ENCODE results near the gene GGA1. TPM values are rescaled to one million over a fixed set of nuclear protein-coding genes. Genes with fewer than 3 reads are reported as not detected.

Gene GGA1
- total RNA-seq, 8 experiments from 2014 or later = 25.1 to 76.1 (median 34.1) TPM

DNA sequence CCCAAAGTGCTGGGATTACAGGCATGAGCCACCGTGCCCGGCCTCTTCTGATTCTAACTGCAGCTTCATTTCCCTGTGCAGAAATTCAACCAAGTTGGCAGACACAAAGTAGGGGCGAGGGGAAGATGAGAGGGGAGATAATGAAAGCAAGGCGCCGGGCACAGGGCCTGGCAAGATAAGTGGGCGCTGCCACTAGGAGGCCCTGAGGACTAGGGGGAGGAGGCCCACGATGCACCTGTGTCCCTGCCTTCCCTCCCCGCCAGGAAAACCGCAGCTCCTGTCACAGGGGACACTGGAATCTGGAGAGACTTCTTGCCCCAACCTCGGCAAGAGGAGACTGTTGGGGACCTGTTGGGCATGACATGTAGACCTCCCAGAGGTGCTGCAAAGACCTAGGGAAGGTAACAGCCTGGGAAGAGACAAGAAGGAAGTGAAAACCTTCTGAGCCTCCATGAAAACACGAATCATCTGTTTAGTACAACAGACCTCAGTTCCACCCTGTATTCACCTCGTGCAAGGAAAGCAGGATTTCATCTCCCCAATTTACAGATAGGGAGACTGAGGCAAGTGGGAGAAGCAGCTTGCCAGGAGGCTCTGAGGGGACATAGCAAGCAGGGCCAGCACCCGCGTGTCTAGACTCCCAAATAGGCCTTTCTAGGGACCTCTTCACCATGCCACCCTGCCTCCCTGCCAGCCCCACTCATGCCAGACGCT lies 63.7 kb downstream of the GGA1 start:
- ATAC-seq (replicated peaks in 6 of 8) = no peak
- in situ Hi-C loops (cut with MboI; ENCODE audit: low pct_unique_long_range_greater_than_20kb in 2 of 9, low sequenced_read_pairs in 9 of 9, unreplicated experiment in 9 of 9) = no loop called here
- Histone ChIP-seq H3K4me1 (replicated peaks in 1 of 2) (peaks cover 12 to 17% of the 10 kb centered on the region in 2 donors), H3K4me3 (no peak overlapping the region), H3K27ac (no peak overlapping the region)
- WGBS, 10 experiments = 40 to 100% (median 92%) methylated on average over 1 to 5 of the region's 15 CpGs; no CpG with 5 or more reads in 5 of the 10 experiments

DNA sequence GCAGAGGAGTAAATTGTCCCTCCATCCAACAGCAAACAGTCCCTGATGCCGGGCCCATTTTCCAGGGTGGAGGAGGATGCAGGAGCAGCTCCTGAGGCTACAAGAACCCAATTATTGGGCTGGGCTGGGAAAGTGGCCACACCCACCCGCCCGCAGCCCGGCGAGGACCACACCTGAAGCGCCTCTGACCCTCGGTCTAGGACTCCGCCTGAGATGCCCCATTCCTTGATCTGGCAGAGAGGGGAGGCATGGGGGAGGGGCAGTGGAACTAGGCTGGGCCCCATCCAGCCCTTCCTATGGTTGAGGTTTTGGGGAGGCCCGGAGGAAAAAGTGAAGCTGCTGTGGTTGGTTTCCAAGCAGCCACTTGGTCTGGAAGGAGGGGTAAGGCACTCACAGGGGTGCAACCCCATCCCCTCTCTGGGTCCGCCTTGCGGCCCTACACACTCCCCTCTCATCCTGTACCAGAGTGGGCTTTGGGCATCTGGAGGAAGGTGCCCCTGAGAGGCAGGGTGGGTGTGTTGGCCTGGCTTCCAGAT lies 64.4 kb downstream of the GGA1 start:
- WGBS, 10 experiments = 100% methylated on average over 5 of the region's 11 CpGs; no CpG with 5 or more reads in 9 of the 10 experiments
- H3K27ac ChIP-seq = no peak overlapping the region
- no peak for ATAC-seq (replicated peaks in 6 of 8)
- in situ Hi-C loops (cut with MboI; ENCODE audit: low pct_unique_long_range_greater_than_20kb in 2 of 9, low sequenced_read_pairs in 9 of 9, unreplicated experiment in 9 of 9) = no loop called here
- peaks cover 16 to 19% of the 10 kb centered on the region in 2 donors for H3K4me1 ChIP-seq (replicated peaks in 1 of 2)
- H3K4me3 ChIP-seq = no peak overlapping the region

DNA sequence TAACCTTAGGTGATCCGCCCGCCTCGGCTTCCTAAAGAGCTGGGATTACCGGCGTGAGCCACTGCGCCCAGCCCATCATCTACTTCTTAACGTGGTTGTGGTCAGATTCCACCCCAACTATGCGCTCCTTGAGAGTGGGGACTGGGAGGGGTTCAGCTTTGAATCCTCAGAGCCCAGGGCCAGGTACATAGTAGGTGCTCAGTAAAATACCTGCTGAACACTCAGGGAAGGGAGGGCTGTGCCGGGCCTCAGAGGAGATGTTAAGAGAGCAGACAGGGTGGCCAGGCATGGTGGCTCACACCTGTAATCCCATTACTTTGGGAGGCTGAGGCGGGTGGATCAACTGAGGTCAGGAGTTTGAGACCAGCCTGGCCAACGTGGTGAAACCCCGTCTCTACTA lies 65.6 kb downstream of the GGA1 start:
- in situ Hi-C loops (cut with MboI; ENCODE audit: low pct_unique_long_range_greater_than_20kb in 2 of 9, low sequenced_read_pairs in 9 of 9, unreplicated experiment in 9 of 9) = no loop called here
- 80 to 100% (median 92%) methylated on average over 1 to 6 of the region's 12 CpGs; no CpG with 5 or more reads in 2 of the 10 experiments for WGBS, 10 experiments
- Histone ChIP-seq H3K4me1 (replicated peaks in 1 of 2) (peaks cover 16 to 20% of the 10 kb centered on the region in 2 donors), H3K27ac (peak overlapping the region in 1 of 2 donors; percentile 59), H3K4me3 (no peak overlapping the region)
- ATAC-seq (replicated peaks in 6 of 8) = no peak

DNA sequence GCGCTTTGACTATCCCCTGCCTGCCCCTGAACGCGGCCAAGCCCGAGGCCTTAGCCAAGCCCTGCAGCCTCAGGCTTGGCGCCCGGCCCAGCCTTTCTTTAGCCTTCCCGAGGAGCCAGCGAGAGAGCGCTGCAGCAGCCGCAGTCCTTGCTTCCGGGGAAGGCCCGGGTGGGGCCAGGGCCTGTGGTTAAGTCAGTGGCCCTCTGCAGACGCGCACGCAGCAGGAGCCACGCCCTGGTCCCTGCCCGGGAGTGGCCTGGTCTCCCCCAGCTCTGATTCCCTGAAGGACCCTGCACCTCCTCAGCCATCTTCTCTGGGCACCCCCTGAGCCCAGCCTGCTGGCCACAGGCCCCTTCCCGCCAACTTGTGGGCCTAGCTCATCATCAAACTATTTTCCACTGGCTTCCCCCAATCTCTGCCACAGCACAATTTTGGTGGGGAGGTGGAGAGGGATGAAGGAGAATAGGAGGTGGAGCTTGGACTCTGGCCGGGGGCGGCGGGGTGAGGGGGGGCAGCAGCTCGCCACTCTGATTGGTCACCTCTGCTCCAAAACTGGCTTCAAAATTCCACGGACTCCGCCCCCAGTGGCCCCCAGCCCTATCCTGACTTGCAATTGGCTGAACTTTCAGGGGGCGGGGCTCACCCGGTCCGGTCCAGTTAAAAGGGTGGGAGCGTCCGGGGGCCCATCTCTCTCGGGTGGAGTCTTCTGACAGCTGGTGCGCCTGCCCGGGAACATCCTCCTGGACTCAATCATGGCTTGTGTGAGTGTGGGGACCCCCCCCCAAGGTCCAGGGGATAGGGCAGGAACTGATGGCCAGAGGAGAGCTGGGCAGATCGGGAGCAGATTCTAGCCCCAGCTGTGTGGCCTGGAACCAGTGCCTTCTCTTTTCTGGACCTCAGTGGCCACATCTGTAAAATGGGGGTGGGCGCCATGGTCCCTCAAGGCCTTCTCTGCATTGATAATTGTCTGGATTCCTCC lies 66.6 kb downstream of the GGA1 start, which contains the start of gene LGALS1:
Gene LGALS1, plus strand, starts transcription at position 686 of the 979 bp plus-strand sequence. Its CDS starts 67 bp downstream, at position 753.
- in situ Hi-C loops (cut with MboI; ENCODE audit: low pct_unique_long_range_greater_than_20kb in 2 of 9, low sequenced_read_pairs in 9 of 9, unreplicated experiment in 9 of 9) = no loop called here
- 0 to 52% (median 16%) methylated on average over 2 to 10 of the region's 34 CpGs; no CpG with 5 or more reads in 4 of the 10 experiments for WGBS, 10 experiments
- Histone ChIP-seq H3K4me1 (replicated peaks in 1 of 2) (peaks cover 16 to 20% of the 10 kb centered on the region in 2 donors), H3K4me3 (peak within 1 kb of the TSS in 4 of 5 donors; percentile 26 to 49 (median 42)), H3K27ac (peak within 1 kb of the TSS; percentile 63 to 77)
- ATAC-seq (replicated peaks in 6 of 8) = peak; percentile 34 to 82 (median 46)

DNA sequence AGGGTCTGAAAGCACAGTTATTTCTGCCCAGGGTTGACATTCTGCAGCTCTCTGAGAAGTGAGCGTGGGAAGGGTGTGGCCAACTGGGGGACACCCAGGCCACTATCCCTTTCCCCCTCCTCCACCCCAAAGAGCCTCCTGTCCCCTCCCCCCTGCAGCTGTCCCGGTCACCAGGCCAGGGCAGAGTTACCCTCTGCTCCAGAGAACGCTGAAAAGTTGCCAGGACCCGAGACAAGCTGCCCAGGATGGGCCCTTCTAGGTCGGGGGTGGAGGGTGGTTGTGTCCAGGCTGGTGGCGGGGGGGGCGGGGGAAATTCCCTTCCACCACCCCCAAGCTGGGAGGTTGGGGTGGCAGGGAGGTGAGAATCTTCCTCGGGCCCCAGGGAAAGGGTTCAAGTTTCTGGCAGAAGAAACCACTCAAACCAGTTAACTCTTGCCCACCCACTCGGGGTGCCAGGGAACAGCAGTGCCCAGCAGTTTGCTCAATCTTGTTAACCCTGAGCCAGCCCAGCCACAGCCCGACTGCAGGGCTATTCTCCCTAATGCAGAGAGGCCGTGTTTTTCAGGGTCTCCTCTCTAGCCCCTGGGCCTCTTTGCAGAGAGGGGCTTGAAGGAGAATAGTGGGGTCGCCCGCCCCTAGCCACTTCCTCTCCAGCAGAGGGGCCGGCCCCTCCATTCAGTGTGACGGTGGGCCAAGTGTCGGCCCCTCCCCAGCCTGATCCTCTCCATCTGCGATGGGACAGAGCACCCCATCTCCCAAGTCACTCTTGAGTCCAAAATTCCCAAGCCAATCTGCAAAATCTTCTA lies 67.5 kb downstream of the GGA1 start:
- H3K4me1 ChIP-seq (replicated peaks in 1 of 2) = peaks cover 16 to 20% of the 10 kb centered on the region in 2 donors
- peak overlapping the region; percentile 63 to 77 for H3K27ac ChIP-seq
- peak in 2 of 8 experiments; percentile 0 to 3 for ATAC-seq (replicated peaks in 6 of 8)
- in situ Hi-C loops (cut with MboI; ENCODE audit: low pct_unique_long_range_greater_than_20kb in 2 of 9, low sequenced_read_pairs in 9 of 9, unreplicated experiment in 9 of 9) = no loop called here
- H3K4me3 ChIP-seq = peak overlapping the region; percentile 19 to 49 (median 40)
- WGBS, 10 experiments = 27 to 36% methylated on average over 2 to 3 of the region's 17 CpGs; no CpG with 5 or more reads in 8 of the 10 experiments

DNA sequence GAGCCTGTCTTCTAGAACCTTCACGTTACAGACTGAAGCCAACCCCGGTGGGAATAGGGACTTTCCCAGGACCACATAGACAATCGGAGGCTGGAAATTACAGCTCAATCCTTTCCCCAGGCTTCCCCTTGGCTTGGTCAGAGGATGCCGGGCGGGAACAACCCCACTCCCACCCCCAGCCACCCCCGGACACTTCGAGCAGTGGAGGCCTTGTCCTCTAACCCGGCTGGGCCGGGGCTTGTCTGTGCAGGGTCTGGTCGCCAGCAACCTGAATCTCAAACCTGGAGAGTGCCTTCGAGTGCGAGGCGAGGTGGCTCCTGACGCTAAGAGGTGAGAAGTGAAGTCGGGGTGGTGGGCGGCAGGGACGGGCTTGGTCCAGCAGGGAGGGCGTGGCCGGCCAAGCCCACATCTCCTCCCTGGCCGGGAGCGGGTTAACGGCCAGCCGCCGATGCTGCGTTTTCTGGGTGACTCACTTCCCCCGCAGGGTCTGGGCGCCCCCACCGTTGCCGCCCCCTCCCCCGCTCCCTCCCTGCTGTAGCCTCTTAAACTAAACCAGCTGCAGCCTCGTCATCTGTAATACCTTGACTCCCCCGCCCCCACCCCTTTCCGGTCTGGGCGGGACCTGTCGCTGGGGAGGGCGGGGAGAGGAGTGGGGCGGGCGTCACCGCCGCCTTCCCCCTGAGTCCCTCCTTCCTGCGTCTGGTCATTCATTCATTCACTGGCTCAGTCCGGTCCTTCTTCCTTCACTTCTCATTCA lies 68.3 kb downstream of the GGA1 start:
- 0% methylated on average over 3 of the region's 42 CpGs; no CpG with 5 or more reads in 9 of the 10 experiments for WGBS, 10 experiments
- peak overlapping the region; percentile 19 to 49 (median 40) for H3K4me3 ChIP-seq
- H3K27ac ChIP-seq = peak overlapping the region; percentile 63 to 77

DNA sequence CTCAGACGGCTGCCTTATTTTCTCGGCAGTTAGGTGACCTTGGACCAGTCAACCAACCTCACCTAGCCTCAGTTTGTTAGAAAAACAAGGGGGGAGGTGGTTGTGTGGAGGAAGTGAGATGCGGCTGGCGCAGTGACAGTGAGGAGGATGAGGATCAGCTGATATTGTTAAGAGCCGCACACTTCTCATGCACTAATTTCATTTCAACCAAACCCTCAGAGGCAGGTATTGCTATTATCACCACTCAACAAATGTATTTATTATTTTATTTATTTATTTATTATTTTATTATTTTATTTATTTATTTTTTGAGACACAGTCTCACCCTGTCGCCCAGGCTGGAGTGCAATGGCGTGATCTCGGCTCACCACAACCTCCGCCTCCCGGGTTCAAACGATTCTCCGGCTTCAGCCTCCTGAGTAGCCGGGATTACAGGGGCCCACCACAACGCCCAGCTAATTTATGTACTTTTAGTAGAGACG lies 68.9 kb downstream of the GGA1 start:
- in situ Hi-C loops (cut with MboI; ENCODE audit: low pct_unique_long_range_greater_than_20kb in 2 of 9, low sequenced_read_pairs in 9 of 9, unreplicated experiment in 9 of 9) = no loop called here
- no peak for ATAC-seq (replicated peaks in 6 of 8)
- peak overlapping the region in 1 of 2 donors; percentile 63 for H3K27ac ChIP-seq
- peak overlapping the region in 4 of 5 donors; percentile 26 to 49 (median 42) for H3K4me3 ChIP-seq
- 0 to 100% (median 80%) methylated on average over 1 to 10 of the region's 15 CpGs; no CpG with 5 or more reads in 1 of the 10 experiments for WGBS, 10 experiments
- H3K4me1 ChIP-seq (replicated peaks in 1 of 2) = peaks cover 16 to 20% of the 10 kb centered on the region in 2 donors

More for the DNA sequence above, 68.3 kb downstream of the GGA1 start:
- ATAC-seq (replicated peaks in 6 of 8) = peak; percentile 42 to 85 (median 80)
- in situ Hi-C loops (cut with MboI; ENCODE audit: low pct_unique_long_range_greater_than_20kb in 2 of 9, low sequenced_read_pairs in 9 of 9, unreplicated experiment in 9 of 9) = no loop called here
- peaks cover 16 to 20% of the 10 kb centered on the region in 2 donors for H3K4me1 ChIP-seq (replicated peaks in 1 of 2)

DNA sequence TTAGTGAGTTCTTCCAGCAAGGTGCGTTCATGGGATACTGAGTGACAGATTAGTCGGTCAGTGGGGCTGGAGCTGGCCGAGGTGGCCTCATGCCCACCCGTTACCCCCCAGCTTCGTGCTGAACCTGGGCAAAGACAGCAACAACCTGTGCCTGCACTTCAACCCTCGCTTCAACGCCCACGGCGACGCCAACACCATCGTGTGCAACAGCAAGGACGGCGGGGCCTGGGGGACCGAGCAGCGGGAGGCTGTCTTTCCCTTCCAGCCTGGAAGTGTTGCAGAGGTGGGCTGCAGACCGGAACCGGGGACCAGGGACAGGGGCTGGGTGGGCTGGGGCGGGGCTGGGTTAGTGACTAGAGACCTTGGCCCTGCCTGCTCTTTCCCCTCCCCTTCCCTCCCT lies 69.7 kb downstream of the GGA1 start:
- ATAC-seq (replicated peaks in 6 of 8) = no peak
- WGBS, 10 experiments = 45 to 58% methylated on average over 2 to 4 of the region's 18 CpGs; no CpG with 5 or more reads in 8 of the 10 experiments
- Histone ChIP-seq H3K4me3 (no peak overlapping the region), H3K27ac (no peak overlapping the region), H3K4me1 (replicated peaks in 1 of 2) (peaks cover 16 to 20% of the 10 kb centered on the region in 2 donors)
- in situ Hi-C loops (cut with MboI; ENCODE audit: low pct_unique_long_range_greater_than_20kb in 2 of 9, low sequenced_read_pairs in 9 of 9, unreplicated experiment in 9 of 9) = no loop called here

DNA sequence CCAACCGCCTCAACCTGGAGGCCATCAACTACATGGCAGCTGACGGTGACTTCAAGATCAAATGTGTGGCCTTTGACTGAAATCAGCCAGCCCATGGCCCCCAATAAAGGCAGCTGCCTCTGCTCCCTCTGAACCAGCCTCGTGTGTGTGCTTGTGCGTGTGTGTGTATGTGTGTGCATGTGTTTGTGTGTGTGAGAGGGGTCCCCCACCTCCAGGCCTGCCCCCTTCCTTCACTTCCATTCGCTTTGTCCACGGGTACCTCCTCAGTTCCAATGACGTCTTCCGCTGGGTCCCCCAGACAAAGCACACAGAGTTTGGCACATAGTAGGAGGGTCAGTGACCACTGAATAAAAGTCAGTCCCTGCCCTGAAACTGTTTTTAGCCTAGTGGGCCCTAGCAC lies 71.0 kb downstream of the GGA1 start:
- in situ Hi-C loops (cut with MboI; ENCODE audit: low pct_unique_long_range_greater_than_20kb in 2 of 9, low sequenced_read_pairs in 9 of 9, unreplicated experiment in 9 of 9) = no loop called here
- Histone ChIP-seq H3K27ac (no peak overlapping the region), H3K4me1 (replicated peaks in 1 of 2) (peaks cover 16 to 18% of the 10 kb centered on the region in 2 donors), H3K4me3 (no peak overlapping the region)
- 72 to 100% (median 91%) methylated on average over 1 to 6 of the region's 8 CpGs; no CpG with 5 or more reads in 3 of the 10 experiments for WGBS, 10 experiments
- ATAC-seq (replicated peaks in 6 of 8) = no peak

DNA sequence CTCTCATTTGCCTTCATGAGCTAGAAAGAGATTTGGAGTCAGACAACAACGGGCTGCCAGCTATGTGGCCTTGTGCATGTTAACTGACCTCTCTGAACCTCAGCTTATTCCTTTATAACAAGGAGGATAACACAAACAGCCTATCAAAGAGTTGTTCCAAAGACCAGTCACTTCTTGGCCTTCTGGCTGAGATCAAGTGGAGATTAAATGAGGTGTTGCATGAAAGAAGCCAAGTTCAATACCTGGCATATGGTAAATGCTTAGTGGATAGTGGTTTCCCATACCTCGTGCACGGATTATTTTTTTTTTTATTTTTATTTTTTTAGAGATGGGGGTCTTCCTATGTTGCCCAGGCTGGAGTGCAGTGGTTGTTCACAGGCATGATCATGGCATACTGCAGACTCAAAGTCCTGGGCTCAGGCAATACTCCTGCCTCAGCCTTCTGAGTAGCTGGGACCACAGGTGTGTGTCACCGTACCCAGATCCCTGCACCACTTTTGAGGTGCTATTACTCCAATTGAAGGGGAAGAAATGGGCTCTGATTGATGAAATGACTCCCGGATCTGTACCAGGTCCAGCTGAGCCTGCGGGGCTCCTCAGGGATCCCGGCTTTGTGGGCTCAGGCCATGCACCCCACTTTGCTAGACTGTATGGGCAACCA lies 71.7 kb downstream of the GGA1 start:
- in situ Hi-C loops (cut with MboI; ENCODE audit: low pct_unique_long_range_greater_than_20kb in 2 of 9, low sequenced_read_pairs in 9 of 9, unreplicated experiment in 9 of 9) = no loop called here
- WGBS, 10 experiments = 45 to 89% (median 76%) methylated on average over 2 to 6 of the region's 7 CpGs; no CpG with 5 or more reads in 3 of the 10 experiments
- peaks cover 10 to 13% of the 10 kb centered on the region in 2 donors for H3K4me1 ChIP-seq (replicated peaks in 1 of 2)
- ATAC-seq (replicated peaks in 6 of 8) = no peak
- H3K4me3 ChIP-seq = no peak overlapping the region
- no peak overlapping the region for H3K27ac ChIP-seq

DNA sequence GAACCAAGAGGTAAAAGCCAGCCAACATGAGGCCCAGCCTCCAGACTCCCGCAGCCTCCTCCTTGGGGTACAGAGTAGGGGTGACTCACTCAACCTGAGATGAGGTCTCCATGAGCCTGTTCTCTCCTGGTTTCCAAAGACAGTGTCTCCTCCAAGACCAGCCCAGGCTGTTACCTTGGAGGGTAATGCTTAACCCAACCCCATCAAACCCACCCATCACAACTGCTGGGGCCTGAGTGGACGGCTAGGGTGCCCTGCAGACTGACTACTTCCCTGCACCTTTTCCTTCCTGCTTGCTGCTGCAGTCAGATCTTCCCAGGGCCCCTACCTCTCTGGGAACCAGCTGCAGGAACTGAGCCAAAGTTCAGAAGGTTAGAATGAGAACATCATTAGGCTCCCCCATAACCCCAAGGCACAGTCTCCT lies 72.4 kb downstream of the GGA1 start:
- H3K4me1 ChIP-seq (replicated peaks in 1 of 2) = peaks cover 8 to 10% of the 10 kb centered on the region in 2 donors
- ATAC-seq (replicated peaks in 6 of 8) = no peak
- WGBS, 10 experiments = 83 to 100% methylated on average over 1 of the region's 2 CpGs; no CpG with 5 or more reads in 8 of the 10 experiments
- H3K4me3 ChIP-seq = no peak overlapping the region
- H3K27ac ChIP-seq = no peak overlapping the region
- in situ Hi-C loops (cut with MboI; ENCODE audit: low pct_unique_long_range_greater_than_20kb in 2 of 9, low sequenced_read_pairs in 9 of 9, unreplicated experiment in 9 of 9) = no loop called here

All from motor neuron (in vitro differentiated cells).